Measurements from ENCODE around the gene COPG2. TPM values are rescaled to one million over a fixed set of nuclear protein-coding genes. Genes with fewer than 3 reads are reported as not detected.

The COPG2 gene
- total and polyA plus RNA-seq, 2 of the 8 experiments (the other 6 are each of a cell fraction or from before 2014, with no cell fraction given): 50.3 to 53.1 TPM

- H3K4me3 ChIP-seq (ENCODE audit: extremely low read depth in 1 of 4, insufficient read depth in 2 of 4, low read depth in 3 of 4, low read length in 4 of 4): no peak overlapping the region
- no peak overlapping the region for H3K56ac ChIP-seq (replicated peaks; ENCODE audit: insufficient read length, low read depth, low read length)
- H3K4me1 ChIP-seq (replicated peaks in 1 of 4; ENCODE audit: control insufficient read depth in 3 of 4, insufficient read depth in 4 of 4, low read length in 3 of 4): no peaks in the 10 kb centered on the region
- H4K91ac ChIP-seq (replicated peaks; ENCODE audit: insufficient read length, low read length): no peak overlapping the region
- no peak overlapping the region for H2AK5ac ChIP-seq (ENCODE audit: low read depth, low read length)
- no peak overlapping the region for H4K5ac ChIP-seq (ENCODE audit: insufficient read length, low read depth, low read length)
- H3K23ac ChIP-seq (ENCODE audit: insufficient read length): no peak overlapping the region
- no peak overlapping the region for H3K14ac ChIP-seq (ENCODE audit: insufficient read length)
- CTCF ChIA-PET (ENCODE audit: partially characterized antibody): no interaction called here
- no peak overlapping the region for H2BK5ac ChIP-seq (ENCODE audit: low read depth, low read length)
- H3K79me1 ChIP-seq (ENCODE audit: low read depth, low read length): no peaks in the 10 kb centered on the region
- POLR2A ChIA-PET (ENCODE audit: partially characterized antibody): no interaction called here
- H3K4ac ChIP-seq (replicated peaks; ENCODE audit: insufficient read length, low read depth, low read length): no peak overlapping the region
- H3K4me2 ChIP-seq (ENCODE audit: insufficient read depth in 1 of 2, low read depth in 2 of 2, low read length in 2 of 2): no peak overlapping the region
- no peaks in the 10 kb centered on the region for H3K27me3 ChIP-seq (replicated peaks in 1 of 4; ENCODE audit: control insufficient read depth in 3 of 4, extremely low read depth in 1 of 4, insufficient read depth in 3 of 4, low read length in 3 of 4)
- H3K9me3 ChIP-seq (ENCODE audit: insufficient read depth in 2 of 2, low read depth in 1 of 2, low read length in 1 of 2): no peaks in the 10 kb centered on the region
- DNase-seq (ENCODE audit: low read depth in 1 of 2, low spot score in 2 of 2) (no peak), FAIRE-seq (no peak)
- H3K9ac ChIP-seq (replicated peaks in 1 of 4; ENCODE audit: extremely low read depth in 1 of 4, low read depth in 3 of 4, low read length in 3 of 4): no peak overlapping the region
- WGBS, 2 experiments (ENCODE audit: extremely low coverage in 1 of 2, insufficient coverage in 1 of 2, insufficient read length in 1 of 2, insufficient replicate concordance in 2 of 2, low coverage in 1 of 2, low lambda C conversion rate in 2 of 2, missing lambda C conversion rate in 1 of 2): 58% methylated on average over 4 of the region's 4 CpGs; no CpG with 5 or more reads in 1 of the 2 experiments
- H2AFZ ChIP-seq (ENCODE audit: low read length): no peak overlapping the region
- no peak overlapping the region for H3K27ac ChIP-seq (ENCODE audit: low read depth, low read length)
- H3K36me3 ChIP-seq (ENCODE audit: control insufficient read depth in 2 of 4, insufficient read depth in 4 of 4, low read length in 3 of 4): no peaks in the 10 kb centered on the region
- H4K20me1 ChIP-seq (replicated peaks in 1 of 2; ENCODE audit: control insufficient read depth in 1 of 2, insufficient read depth in 2 of 2, low read length in 2 of 2): no peaks in the 10 kb centered on the region
- H3K23me2 ChIP-seq (ENCODE audit: low read depth, low read length): no peaks in the 10 kb centered on the region
- H2BK20ac ChIP-seq (ENCODE audit: low read length): no peak overlapping the region
- H2BK120ac ChIP-seq (replicated peaks; ENCODE audit: low read depth, low read length): no peak overlapping the region
- H2BK12ac ChIP-seq (ENCODE audit: low read depth, low read length): no peak overlapping the region
- H3K79me2 ChIP-seq (ENCODE audit: control insufficient read depth in 1 of 2, insufficient read depth in 2 of 2, low read length in 2 of 2): no peaks in the 10 kb centered on the region
- H3K18ac ChIP-seq (ENCODE audit: extremely low read depth, low read length): no peak overlapping the region
- no peak overlapping the region for H4K8ac ChIP-seq (ENCODE audit: extremely low read depth, insufficient read depth, low read length)
- no peak overlapping the region for H2BK15ac ChIP-seq (ENCODE audit: low read length)
- TF ChIP-seq JUN (IDR thresholded peaks at IDR 0.05; ENCODE audit: low read depth, low read length) (no peak), ASH2L (IDR thresholded peaks at IDR 0.05; ENCODE audit: low read length) (no peak), RAD21 (IDR thresholded peaks at IDR 0.05 in 1 of 2, conservative IDR thresholded peaks at IDR 0.05 in 1 of 2; ENCODE audit: low read depth in 2 of 2, low read length in 2 of 2) (no peak), CHD1 (IDR thresholded peaks at IDR 0.05; ENCODE audit: low read depth, low read length) (no peak), RXRA (IDR thresholded peaks at IDR 0.05; ENCODE audit: insufficient read depth, low read depth, low read length) (no peak)
Measured at GRCh38 chr7:130699686-130700085, 31.1 kb upstream of the COPG2 start.

Measured in H1 (cell line).